GM06990 (cell line): ENCODE measurements around the gene SORBS1.
A peak's percentile ranks its signal among the peaks of the same experiment; 100 is the strongest.

Experiments used
- DNase-seq: peaks from one replicate; pipeline ENCODE4 v3.0.0-alpha.2; 2011; ENCODE audit not compliant: insufficient read length; ENCODE audit errors: extremely low read depth
- H3K27me3 ChIP-seq: replicated peaks from 2 replicates; pipeline ENCODE4 v1.6.0; 2011; ENCODE audit warnings: low read length; ENCODE audit not compliant: control insufficient read depth, insufficient read depth
- H3K36me3 ChIP-seq: 2 replicates; pipeline ENCODE4 v1.5.1; 2011; ENCODE audit warnings: low read length; ENCODE audit not compliant: control insufficient read depth, insufficient read depth
- H3K4me3 ChIP-seq: replicated peaks from 2 replicates; pipeline ENCODE4 v1.5.1; 2011; ENCODE audit warnings: low read depth, mild to moderate bottlenecking, control low read depth, low read length
- TF ChIP-seq, protein P1 (sequence below): IDR thresholded peaks from 2 replicates; pipeline ENCODE4 v1.5.1; 2011; ENCODE audit warnings: low read length, control low read depth, mild to moderate bottlenecking, inconsistent platforms; ENCODE audit not compliant: insufficient read depth, poor library complexity, severe bottlenecking

Gene SORBS1

GRCh38 chr10:95560278-95561176 lies 644 bp downstream of the SORBS1 start:
- H3K36me3 ChIP-seq = no peaks in the 10 kb centered on the region
- TF ChIP-seq, protein P1, sequence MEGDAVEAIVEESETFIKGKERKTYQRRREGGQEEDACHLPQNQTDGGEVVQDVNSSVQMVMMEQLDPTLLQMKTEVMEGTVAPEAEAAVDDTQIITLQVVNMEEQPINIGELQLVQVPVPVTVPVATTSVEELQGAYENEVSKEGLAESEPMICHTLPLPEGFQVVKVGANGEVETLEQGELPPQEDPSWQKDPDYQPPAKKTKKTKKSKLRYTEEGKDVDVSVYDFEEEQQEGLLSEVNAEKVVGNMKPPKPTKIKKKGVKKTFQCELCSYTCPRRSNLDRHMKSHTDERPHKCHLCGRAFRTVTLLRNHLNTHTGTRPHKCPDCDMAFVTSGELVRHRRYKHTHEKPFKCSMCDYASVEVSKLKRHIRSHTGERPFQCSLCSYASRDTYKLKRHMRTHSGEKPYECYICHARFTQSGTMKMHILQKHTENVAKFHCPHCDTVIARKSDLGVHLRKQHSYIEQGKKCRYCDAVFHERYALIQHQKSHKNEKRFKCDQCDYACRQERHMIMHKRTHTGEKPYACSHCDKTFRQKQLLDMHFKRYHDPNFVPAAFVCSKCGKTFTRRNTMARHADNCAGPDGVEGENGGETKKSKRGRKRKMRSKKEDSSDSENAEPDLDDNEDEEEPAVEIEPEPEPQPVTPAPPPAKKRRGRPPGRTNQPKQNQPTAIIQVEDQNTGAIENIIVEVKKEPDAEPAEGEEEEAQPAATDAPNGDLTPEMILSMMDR = no peak
- H3K4me3 ChIP-seq = peak overlapping the region; percentile 76
- DNase-seq = peak; percentile 29
- H3K27me3 ChIP-seq = no peaks in the 10 kb centered on the region; the same call in 1 of the 2 replicates

- Histone ChIP-seq H3K36me3 (no peaks in the 10 kb centered on the region), H3K27me3 (no peaks in the 10 kb centered on the region; the same call in 1 of the 2 replicates), H3K4me3 (no peak overlapping the region)
- no peak for DNase-seq
- TF ChIP-seq, protein P1 = no peak
Observed at GRCh38 chr10:95559896-95560277, 1.3 kb downstream of the SORBS1 start.

- TF ChIP-seq, protein P1 = no peak
Observed at GRCh38 chr10:95559471-95559870, 1.7 kb downstream of the SORBS1 start.

DNA sequence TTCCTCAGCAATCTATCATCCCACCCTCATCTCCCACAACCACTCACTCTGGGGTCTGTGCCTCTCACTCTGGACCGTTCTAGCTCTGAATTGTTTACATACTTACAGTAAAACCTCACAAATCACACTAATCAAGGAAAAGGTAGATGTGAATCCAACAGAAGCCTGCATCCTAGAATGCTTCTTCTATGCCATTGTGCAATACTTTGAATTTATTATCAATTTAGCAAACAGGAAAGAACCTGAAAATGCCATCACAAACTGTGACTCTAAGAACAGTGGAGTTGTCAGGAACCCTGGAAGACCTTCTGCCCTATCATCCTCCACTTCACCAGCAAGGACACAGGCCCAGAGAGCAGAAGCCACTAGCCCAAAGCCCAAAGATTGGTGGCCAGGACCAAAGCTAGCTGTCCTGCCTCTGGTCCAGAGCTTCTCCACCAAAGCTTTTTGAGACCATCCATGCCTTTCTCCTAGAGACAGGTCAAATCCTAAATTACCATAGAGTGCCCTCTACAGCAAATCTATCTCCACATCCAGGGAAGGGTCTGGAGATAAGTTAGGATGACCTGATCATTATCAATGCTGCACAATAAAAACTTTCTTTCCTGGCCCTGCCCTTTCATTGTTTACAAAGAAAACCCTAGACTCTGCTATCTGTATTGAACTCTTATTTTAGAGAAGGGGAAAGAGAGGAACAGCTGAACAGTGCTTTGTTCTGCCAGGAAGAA lies 2.4 kb downstream of the SORBS1 start:
- Histone ChIP-seq H3K27me3 (no peaks in the 10 kb centered on the region; the same call in 1 of the 2 replicates), H3K4me3 (no peak overlapping the region), H3K36me3 (no peaks in the 10 kb centered on the region)
- TF ChIP-seq, protein P1 = no peak
- DNase-seq = no peak

More at GRCh38 chr10:95559471-95559870, 1.7 kb downstream of the SORBS1 start:
- Histone ChIP-seq H3K4me3 (no peak overlapping the region), H3K36me3 (no peaks in the 10 kb centered on the region), H3K27me3 (no peaks in the 10 kb centered on the region; the same call in 1 of the 2 replicates)
- DNase-seq = no peak

DNA sequence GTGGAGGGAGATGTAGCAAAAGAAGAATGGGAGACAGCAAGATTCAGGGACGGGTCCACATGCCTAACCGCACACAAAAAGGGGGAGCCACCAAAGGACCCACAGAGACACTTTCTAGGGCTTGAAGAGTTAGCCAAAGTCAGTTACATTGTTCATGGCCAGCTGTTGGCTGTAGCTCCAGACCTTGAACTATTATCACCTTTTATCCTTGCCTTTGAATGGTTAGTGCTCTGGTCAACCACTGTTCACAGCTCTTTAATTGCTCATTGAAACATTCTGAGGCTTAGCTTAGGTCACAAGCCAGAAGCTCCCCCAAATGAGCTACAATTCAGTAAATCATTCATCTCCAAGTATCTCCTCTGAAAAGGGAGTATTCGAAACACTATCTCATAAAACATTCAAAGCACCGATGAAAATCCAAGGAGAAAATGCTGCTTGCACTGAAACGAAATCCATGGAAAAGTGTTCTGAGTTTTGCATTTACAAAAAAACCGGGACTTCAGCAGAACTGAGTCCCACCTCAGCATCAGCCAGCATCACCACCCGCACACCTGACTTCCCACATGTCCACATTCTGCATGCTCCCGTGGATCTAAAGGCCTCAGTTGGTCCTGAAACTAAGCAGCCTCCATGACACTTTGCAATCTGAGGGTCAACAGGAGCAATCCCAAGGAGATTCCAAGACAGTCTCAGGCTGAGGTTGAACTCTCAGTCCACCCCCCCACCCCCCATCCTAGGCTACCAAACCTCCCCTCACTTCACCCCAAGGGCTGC lies 4.0 kb downstream of the SORBS1 start:
- TF ChIP-seq, protein P1 = no peak
- no peak for DNase-seq

More for the DNA sequence above, 4.0 kb downstream of the SORBS1 start:
- no peak overlapping the region for H3K4me3 ChIP-seq
- no peaks in the 10 kb centered on the region; the same call in 1 of the 2 replicates for H3K27me3 ChIP-seq
- H3K36me3 ChIP-seq = no peaks in the 10 kb centered on the region
